Spleen (tissue), 7 donors: ENCODE results near the gene LRSAM1.

ENCODE experiments used
- POLR2A ChIP-seq, 3 donors: fragments of 450-650 bp; IDR thresholded peaks; one replicate each; pipeline ENCODE4 v1.5.1; 2017; ENCODE audit warnings: antibody characterized with exemption in 3 of 3, mild to moderate bottlenecking in 1 of 3
- TF ChIP-seq, protein P1 (sequence below), 11 experiments: fragments of 200-600 bp in 7 of 11; fragments of 450-650 bp in 4 of 11; sonication (generic) in 4 of 11; IDR thresholded peaks in 8 of 11; conservative IDR thresholded peaks in 3 of 11; 1 replicate in 7 of 11; 2 replicates in 4 of 11; pipeline versions ENCODE4 v1.4.0 to v1.8.0; 2016 to 2021; ENCODE audit warnings: antibody characterized with exemption in 11 of 11, inconsistent platforms in 4 of 11, mild to moderate bottlenecking in 1 of 11
- donor health status: DM: no; HTN: no; CAD: no; lungs with moderate emphysema.
- donor health status: DM: no; HTN: no; CAD: no.
- donor health status: DM: no; HTN: no; CAD: no.

DNA sequence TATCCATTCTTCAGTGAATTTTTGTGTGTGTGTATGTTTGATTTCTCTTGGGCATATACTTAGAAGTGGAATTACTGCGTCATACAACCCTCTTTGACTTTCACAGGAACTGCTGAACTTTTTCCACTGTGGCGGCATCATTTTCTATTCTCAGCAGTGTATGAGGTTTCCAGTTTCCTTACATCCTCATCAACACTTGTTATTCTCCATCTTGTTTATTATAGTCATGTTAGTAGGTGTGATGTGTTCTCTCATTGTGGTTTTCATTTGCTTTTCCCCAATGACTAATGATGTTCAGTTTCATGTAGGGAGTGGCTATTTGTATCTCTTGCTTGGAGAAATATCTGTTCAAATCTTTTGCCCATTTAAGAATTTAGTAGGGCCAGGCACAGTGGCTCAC is 24.6 kb upstream of the LRSAM1 start:
- TF ChIP-seq, protein P1, sequence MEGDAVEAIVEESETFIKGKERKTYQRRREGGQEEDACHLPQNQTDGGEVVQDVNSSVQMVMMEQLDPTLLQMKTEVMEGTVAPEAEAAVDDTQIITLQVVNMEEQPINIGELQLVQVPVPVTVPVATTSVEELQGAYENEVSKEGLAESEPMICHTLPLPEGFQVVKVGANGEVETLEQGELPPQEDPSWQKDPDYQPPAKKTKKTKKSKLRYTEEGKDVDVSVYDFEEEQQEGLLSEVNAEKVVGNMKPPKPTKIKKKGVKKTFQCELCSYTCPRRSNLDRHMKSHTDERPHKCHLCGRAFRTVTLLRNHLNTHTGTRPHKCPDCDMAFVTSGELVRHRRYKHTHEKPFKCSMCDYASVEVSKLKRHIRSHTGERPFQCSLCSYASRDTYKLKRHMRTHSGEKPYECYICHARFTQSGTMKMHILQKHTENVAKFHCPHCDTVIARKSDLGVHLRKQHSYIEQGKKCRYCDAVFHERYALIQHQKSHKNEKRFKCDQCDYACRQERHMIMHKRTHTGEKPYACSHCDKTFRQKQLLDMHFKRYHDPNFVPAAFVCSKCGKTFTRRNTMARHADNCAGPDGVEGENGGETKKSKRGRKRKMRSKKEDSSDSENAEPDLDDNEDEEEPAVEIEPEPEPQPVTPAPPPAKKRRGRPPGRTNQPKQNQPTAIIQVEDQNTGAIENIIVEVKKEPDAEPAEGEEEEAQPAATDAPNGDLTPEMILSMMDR (IDR thresholded peaks at IDR 0.05 in 8 of 11, conservative IDR thresholded peaks at IDR 0.05 in 3 of 11) = no peak
- no peak for TF ChIP-seq POLR2A (IDR thresholded peaks at IDR 0.05)
